IPS-15b (cell line): ENCODE measurements around the gene GPR15LG.
"Not testable (repeated sequence)": the region's sequence is repeated elsewhere in the genome, so short reads cannot be mapped to it uniquely, and the experiment has no call there.

Source experiments
- H3K27me3 ChIP-seq: one replicate; pipeline ENCODE4 v1.6.1; 2013; ENCODE audit warnings: low read length; ENCODE audit not compliant: control insufficient read depth, insufficient read depth
- H3K36me3 ChIP-seq: one replicate; pipeline ENCODE4 v1.6.1; 2013; ENCODE audit warnings: low read length; ENCODE audit not compliant: control insufficient read depth, insufficient read depth
- H3K4me1 ChIP-seq: one replicate; pipeline ENCODE4 v1.6.1; 2013; ENCODE audit warnings: mild to moderate bottlenecking, low read length; ENCODE audit not compliant: control insufficient read depth, insufficient read depth
- H3K4me3 ChIP-seq: one replicate; pipeline ENCODE4 v1.5.1; 2013; ENCODE audit warnings: low read depth, low read length
- H3K9ac ChIP-seq: one replicate; pipeline ENCODE4 v1.6.1; 2013; ENCODE audit warnings: low read depth, mild to moderate bottlenecking, low read length
- H3K9me3 ChIP-seq: one replicate; pipeline ENCODE4 v1.6.1; 2013; ENCODE audit warnings: mild to moderate bottlenecking, low read length; ENCODE audit not compliant: control insufficient read depth, insufficient read depth

Gene GPR15LG

GRCh38 chr10:84152769-84153168 is 20.8 kb upstream of the GPR15LG start:
- Histone ChIP-seq H3K36me3 (peaks cover 16% of the 10 kb centered on the region), H3K9ac (no peak overlapping the region), H3K27me3 (no peaks in the 10 kb centered on the region), H3K9me3 (no peaks in the 10 kb centered on the region), H3K4me1 (peaks cover 2% of the 10 kb centered on the region), H3K4me3 (no peak overlapping the region)

- Histone ChIP-seq H3K9me3 (no peaks in the 10 kb centered on the region), H3K4me1 (peaks cover 11% of the 10 kb centered on the region), H3K4me3 (no peak overlapping the region), H3K9ac (no peak overlapping the region), H3K27me3 (no peaks in the 10 kb centered on the region), H3K36me3 (peaks cover 5% of the 10 kb centered on the region)
Observed at GRCh38 chr10:84155521-84155920, 18.1 kb upstream of the GPR15LG start.

- no peak overlapping the region for H3K9ac ChIP-seq
- H3K36me3 ChIP-seq: peaks cover 2% of the 10 kb centered on the region
- no peaks in the 10 kb centered on the region for H3K9me3 ChIP-seq
- H3K4me1 ChIP-seq: peaks cover 16% of the 10 kb centered on the region
- no peak overlapping the region for H3K4me3 ChIP-seq
- no peaks in the 10 kb centered on the region for H3K27me3 ChIP-seq
Observed at GRCh38 chr10:84156009-84156408, 17.6 kb upstream of the GPR15LG start.

GRCh38 chr10:84156768-84157167 is 16.8 kb upstream of the GPR15LG start:
- no peaks in the 10 kb centered on the region for H3K36me3 ChIP-seq
- H3K27me3 ChIP-seq: no peaks in the 10 kb centered on the region
- no peaks in the 10 kb centered on the region for H3K9me3 ChIP-seq
- peaks cover 20% of the 10 kb centered on the region for H3K4me1 ChIP-seq
- H3K9ac ChIP-seq: no peak overlapping the region
- no peak overlapping the region for H3K4me3 ChIP-seq

GRCh38 chr10:84158061-84158460 is 15.5 kb upstream of the GPR15LG start:
- no peaks in the 10 kb centered on the region for H3K36me3 ChIP-seq
- H3K9ac ChIP-seq: no peak overlapping the region
- H3K27me3 ChIP-seq: no peaks in the 10 kb centered on the region
- no peaks in the 10 kb centered on the region for H3K9me3 ChIP-seq
- peaks cover 22% of the 10 kb centered on the region for H3K4me1 ChIP-seq
- no peak overlapping the region for H3K4me3 ChIP-seq

GRCh38 chr10:84158550-84158949 is 15.1 kb upstream of the GPR15LG start:
- H3K27me3 ChIP-seq: no peaks in the 10 kb centered on the region
- no peaks in the 10 kb centered on the region for H3K9me3 ChIP-seq
- no peak overlapping the region for H3K9ac ChIP-seq
- H3K36me3 ChIP-seq: no peaks in the 10 kb centered on the region
- H3K4me1 ChIP-seq: peaks cover 27% of the 10 kb centered on the region
- H3K4me3 ChIP-seq: no peak overlapping the region

GRCh38 chr10:84159076-84159685 is 14.4 kb upstream of the GPR15LG start:
- H3K36me3 ChIP-seq: no peaks in the 10 kb centered on the region
- peaks cover 33% of the 10 kb centered on the region for H3K4me1 ChIP-seq
- H3K27me3 ChIP-seq: no peaks in the 10 kb centered on the region
- H3K4me3 ChIP-seq: no peak overlapping the region
- no peaks in the 10 kb centered on the region for H3K9me3 ChIP-seq
- no peak overlapping the region for H3K9ac ChIP-seq

- no peaks in the 10 kb centered on the region for H3K36me3 ChIP-seq
- peaks cover 43% of the 10 kb centered on the region for H3K4me1 ChIP-seq
- H3K4me3 ChIP-seq: no peak overlapping the region
- H3K9me3 ChIP-seq: no peaks in the 10 kb centered on the region
- no peak overlapping the region for H3K9ac ChIP-seq
- no peaks in the 10 kb centered on the region for H3K27me3 ChIP-seq
Observed at GRCh38 chr10:84160663-84161362, 12.8 kb upstream of the GPR15LG start.

- H3K9ac ChIP-seq: no peak overlapping the region
- H3K36me3 ChIP-seq: no peaks in the 10 kb centered on the region
- H3K4me3 ChIP-seq: no peak overlapping the region
- H3K4me1 ChIP-seq: peaks cover 42% of the 10 kb centered on the region
- no peaks in the 10 kb centered on the region for H3K9me3 ChIP-seq
- H3K27me3 ChIP-seq: no peaks in the 10 kb centered on the region
Observed at GRCh38 chr10:84163996-84164395, 9.6 kb upstream of the GPR15LG start.

GRCh38 chr10:84164442-84164841 is 9.2 kb upstream of the GPR15LG start:
- Histone ChIP-seq H3K4me1 (peaks cover 40% of the 10 kb centered on the region), H3K9ac (no peak overlapping the region), H3K36me3 (no peaks in the 10 kb centered on the region), H3K27me3 (no peaks in the 10 kb centered on the region), H3K9me3 (no peaks in the 10 kb centered on the region), H3K4me3 (no peak overlapping the region)

- Histone ChIP-seq H3K4me1 (peaks cover 23% of the 10 kb centered on the region), H3K36me3 (no peaks in the 10 kb centered on the region), H3K9ac (no peak overlapping the region), H3K9me3 (no peaks in the 10 kb centered on the region), H3K27me3 (no peaks in the 10 kb centered on the region), H3K4me3 (no peak overlapping the region)
Observed at GRCh38 chr10:84166620-84167288, 6.8 kb upstream of the GPR15LG start.

- H3K4me3 ChIP-seq, H3K9me3 ChIP-seq, H3K27me3 ChIP-seq, H3K36me3 ChIP-seq, H3K9ac ChIP-seq: not testable (repeated sequence)
- peaks cover 23% of the 10 kb centered on the region for H3K4me1 ChIP-seq
Observed at GRCh38 chr10:84167289-84167653, 6.3 kb upstream of the GPR15LG start.
